Inflammatory macrophage (primary cell): Measurements from ENCODE around the gene MMP1.

Experiments used
- DNase-seq, 2 donors: peaks; one replicate each; pipeline ENCODE4 v3.0.0-alpha.2; 2020 to 2022

Gene MMP1

DNA sequence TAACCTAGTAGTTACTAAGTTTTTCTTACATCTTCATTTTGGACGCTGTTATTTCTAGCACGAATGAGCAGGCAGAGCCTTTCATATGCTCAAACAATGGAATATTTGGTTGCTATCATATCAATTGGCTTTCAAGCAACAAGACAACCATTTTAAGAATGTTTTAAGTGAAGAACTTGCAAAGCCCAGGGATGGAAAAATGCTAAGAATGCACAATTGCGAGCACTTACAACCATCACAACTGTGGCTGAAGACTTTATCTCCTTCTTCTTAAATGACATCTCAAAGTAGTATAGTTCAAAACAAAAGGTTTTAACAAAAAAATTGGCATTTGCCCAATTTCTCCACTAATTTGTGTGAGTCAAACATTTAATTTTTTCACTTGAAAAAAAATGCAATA is 8.3 kb upstream of the MMP1 start:
- no peak for DNase-seq

DNA sequence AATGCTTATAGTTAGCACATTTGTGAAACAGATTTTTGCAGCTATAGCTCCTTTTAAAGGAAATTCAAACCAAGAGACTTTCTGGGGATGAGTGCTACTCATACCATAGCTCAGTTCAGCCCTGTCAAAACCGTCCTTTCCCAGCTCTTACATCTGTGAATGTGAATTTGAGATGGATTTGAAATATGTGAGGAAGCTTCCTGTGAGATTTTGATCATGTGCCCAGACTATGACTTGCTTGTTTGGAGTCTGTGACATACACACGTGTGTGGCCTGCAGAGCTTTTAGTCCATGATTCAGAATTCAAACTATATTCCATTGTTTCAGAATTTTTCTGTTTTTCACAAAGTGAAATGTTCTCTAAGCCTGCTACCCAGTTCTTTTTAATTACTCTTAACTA is 4.4 kb upstream of the MMP1 start:
- peak in 1 of 2 donors; percentile 40 for DNase-seq

DNA sequence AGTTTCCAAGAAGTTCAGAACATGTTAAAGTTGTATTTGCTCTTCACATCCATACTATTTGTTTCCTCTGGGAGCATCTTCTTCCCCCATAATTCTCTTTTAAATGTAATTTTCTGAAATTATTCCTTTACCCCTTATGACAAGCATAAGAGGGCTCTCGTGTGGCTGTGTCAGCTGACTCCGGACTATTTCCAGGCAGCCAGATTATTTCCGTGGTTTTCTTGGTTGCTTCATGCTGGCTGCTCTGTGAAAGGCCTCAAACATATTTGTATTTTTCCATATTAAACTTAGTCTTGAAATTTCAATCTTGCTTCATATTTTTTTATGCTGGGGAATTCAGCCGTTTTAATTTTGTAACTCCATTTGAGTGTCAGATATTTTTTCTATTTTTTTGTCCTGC is 2.8 kb upstream of the MMP1 start:
- DNase-seq = no peak

DNA sequence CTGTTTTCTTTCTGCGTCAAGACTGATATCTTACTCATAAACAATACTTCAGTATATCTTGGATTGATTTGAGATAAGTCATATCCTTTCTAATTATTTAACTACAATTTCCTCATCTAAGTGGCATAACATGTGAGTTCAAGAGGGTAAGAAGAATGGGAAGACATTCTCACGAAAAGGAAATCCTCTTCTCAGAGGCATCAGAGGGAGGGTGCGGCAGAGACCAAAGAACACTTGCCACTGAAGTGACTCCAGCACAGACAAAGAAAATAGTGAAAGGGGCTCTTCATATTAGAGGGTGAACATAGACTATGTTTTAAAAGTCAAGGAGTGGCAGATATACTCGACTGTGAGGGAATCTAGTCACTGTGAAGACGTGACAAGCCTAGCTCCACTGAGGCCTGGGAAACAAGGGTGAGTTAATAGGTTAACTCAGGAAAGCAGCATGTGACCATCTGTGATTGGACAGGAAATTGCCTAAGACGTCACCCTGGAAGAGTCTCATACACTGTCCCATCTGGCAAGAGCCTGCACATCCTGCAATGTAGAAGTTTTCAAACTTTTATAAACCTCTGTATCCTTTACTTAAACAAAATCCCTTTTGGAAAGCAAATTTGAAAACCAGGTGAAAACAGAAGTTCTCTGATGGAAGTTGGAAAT is 1.9 kb upstream of the MMP1 start:
- no peak for DNase-seq

DNA sequence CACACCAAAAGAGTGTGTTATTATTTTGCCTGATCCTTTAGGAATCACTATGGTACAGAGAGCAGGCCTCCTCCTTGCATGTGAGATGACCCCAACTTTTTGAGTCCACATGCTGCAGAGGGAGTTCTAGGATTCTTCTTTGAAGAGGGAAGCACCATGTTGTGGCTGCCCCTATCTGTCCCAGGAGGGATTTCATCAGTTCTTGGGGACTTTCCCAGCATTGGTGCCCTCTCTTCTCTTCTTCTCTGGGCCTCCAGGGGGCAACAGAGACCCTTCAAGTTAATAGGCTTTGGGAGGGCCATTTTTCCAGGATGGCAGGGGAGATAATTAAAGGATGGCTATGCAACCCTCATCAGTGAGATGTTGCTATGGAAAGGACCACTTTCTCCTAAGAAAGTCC is 3.6 kb downstream of the MMP1 start:
- peak; percentile 31 to 45 for DNase-seq

- no peak for DNase-seq
Observed at GRCh38 chr11:102793677-102794290, 4.2 kb downstream of the MMP1 start.

GRCh38 chr11:102792604-102793003 is 5.4 kb downstream of the MMP1 start:
- no peak for DNase-seq

- DNase-seq = no peak
Observed at GRCh38 chr11:102791271-102792036, 6.5 kb downstream of the MMP1 start.

DNA sequence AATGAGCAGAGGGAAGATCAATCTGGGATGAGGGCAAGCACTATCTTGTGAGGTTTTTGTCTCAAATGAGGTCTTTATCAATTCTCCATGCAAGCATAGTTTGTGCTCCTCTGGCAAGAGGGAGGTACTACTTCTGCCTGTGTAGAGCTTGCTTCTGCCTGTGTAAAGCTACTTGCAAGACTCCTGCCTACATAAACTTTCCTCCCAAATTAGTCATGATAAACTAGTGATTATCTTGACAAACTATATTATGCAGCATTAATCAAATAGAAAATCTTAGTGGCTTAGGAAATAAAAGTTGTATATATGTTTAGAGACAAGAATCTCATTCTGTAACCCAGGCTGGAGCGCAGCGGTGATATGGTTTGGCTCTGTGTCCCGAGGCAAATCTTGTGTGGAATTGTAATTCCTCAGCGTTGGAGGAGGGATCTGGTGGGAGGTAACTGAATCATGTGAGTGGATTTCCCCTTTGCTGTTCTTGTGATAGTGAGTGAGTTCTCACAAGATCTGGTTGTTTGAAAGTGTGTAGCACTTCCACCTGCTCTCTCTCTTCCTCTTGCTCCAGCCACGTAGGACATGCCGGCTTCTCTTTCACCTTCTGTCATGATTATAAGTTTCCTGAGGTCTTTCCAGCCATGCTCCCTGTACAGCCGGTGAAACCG is 9.5 kb downstream of the MMP1 start:
- peak; percentile 17 to 56 for DNase-seq

DNA sequence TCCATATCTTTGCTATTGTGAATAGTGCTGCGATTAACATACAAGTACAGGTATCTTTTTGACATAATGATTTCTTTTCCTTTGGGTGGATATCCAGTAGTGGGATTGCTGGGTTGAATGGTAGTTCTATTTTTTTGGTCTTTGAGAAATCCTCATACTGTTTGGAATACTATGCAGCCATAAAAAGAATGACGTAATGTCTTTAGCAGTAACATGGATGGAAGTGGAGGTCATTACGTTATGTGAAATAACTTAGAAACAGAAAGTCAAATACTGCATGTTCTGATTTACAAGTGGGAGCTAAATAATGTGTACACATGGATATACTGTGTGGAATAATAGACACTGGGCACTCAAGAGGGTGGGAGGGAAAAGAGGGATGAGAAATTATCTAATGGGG is 13.6 kb downstream of the MMP1 start:
- no peak for DNase-seq

- DNase-seq = no peak
Observed at GRCh38 chr11:102783720-102784119, 14.2 kb downstream of the MMP1 start.

- DNase-seq = no peak
Observed at GRCh38 chr11:102783016-102783415, 14.9 kb downstream of the MMP1 start.

DNA sequence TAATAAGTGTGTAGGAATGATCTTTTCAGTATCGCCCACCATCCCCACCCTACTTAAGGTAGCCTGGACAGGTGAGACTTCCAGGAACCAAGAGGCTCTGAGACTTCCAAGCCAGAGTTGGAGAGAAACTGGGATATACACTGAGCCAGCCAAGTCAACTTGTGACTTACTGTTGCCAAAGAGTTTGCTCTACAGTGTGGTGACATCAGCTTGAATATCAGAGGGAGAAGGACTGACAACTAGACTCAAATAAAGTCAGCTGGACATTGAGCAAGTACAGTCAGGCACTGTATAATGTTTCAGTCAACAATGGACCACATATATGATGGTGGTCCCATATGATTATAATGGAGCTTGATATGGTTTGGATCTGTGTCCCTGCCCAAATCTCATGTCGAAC is 16.3 kb downstream of the MMP1 start:
- DNase-seq = peak; percentile 22 to 49

GRCh38 chr11:102780491-102780918 is 17.5 kb downstream of the MMP1 start, which contains the start of gene MMP10:
TSS of gene MMP10 (minus strand) at chr11:102780628. CDS start at chr11:102780591, 37 bp downstream.
- peak; percentile 35 to 38 for DNase-seq

DNA sequence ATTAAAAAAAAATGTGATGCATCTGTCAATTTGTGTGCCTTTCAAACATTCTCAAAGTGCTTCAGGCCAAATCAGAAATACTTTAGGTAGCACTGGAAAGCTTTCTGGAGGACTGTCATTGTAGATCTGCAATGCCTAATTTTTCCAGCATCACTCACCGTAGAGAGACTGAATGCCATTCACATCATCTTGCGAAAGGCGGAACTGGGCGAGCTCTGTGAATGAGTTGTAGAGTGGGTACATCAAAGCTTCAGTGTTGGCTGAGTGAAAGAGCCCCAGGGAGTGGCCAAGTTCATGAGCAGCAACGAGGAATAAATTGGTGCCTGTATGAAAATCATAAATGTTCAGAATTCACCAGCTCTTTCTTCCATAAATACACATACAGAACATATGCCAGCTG is 21.5 kb downstream of the MMP1 start:
- no peak for DNase-seq

DNA sequence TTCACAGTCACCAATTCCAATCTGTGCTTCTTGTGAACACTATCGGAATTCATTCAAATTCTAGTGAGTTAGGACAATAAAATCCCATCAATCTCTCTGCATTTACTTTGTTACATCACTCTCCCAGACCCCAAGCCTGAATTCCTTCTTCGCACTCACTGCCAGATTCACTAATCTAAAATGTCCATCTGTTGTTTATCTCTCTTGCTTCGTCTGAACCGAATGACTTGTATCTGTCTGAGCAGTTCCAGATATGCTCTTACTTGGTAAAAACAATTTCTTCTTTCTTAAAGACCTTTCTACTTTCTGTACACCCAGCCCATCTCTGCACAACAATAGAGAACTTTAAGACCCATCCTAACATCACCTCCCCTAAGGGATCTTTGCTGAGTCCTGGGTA is 24.6 kb downstream of the MMP1 start:
- DNase-seq = no peak

DNA sequence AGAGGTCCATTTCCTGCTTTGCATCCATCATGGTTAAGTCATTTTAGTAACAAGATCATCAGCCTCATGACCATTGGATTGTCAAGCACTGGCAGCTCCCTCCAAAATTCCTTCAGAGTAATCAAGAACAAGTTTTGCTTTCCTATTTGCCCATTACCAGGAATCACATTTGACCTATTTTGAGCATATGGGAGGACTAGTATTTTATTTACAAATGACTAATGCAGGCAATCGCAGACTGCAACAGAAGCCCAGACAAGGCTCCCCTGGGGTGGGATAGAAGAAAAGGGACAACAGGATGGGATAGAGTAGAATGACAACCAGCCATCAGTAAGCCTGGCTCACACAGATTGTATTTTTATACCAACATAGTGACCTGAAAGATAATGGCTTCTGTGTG is 26.6 kb downstream of the MMP1 start:
- no peak for DNase-seq

GRCh38 chr11:102770191-102770590 is 27.8 kb downstream of the MMP1 start:
- no peak for DNase-seq

DNA sequence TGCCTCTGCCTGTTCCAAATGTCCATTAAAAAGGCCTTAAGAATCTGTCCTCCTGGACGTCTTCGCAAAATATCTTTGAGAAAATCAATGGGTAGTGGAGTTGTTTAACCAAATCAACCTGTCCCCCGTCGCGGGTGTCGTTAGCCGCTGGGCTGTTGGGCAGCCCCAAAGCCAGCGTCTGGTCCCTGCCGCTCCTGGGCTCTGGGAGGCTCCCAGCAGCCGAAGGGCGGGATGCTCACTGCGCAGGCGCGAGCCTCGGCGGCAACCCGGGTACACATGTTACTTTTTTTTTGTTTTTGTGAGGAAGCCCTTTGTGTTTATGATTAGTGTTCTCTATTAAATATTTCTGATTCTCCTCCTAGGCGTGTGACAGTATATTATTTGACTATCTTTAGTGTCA is 30.2 kb downstream of the MMP1 start:
- DNase-seq = no peak

GRCh38 chr11:102763440-102763839 is 34.5 kb downstream of the MMP1 start:
- no peak for DNase-seq

DNA sequence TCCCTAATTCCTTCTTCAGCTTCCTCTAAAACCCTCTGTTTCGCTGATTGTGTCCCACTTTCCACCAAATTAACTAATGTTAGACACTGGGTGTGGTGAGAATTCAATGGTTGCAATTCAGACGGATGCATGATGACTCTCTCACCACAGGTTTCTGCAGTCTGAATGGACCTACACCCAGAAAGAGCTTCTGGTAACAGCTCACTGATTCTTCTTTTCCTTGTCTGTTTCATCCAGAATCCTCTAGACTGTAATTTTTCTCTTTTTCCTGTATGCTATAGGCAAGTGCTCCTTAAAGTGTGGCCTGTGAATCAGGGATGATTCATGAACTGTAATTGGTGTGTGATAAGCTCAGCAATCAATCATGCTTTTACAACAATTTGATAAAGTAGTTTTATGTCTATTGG is 35.6 kb downstream of the MMP1 start:
- DNase-seq = peak; percentile 23 to 37

GRCh38 chr11:102761646-102762238 is 36.2 kb downstream of the MMP1 start:
- no peak for DNase-seq
